NCI-H345 (cell line): ENCODE data around the gene BATF2.

Source experiments
- DNase-seq: peaks from one replicate; lab custom pipeline; 2025; lab: John Stamatoyannopoulos, UW

The BATF2 gene

GRCh38 chr11:64969209-64969608 is 27.6 kb downstream of the BATF2 start:
- DNase-seq: no peak

- DNase-seq: no peak
These were observed 29.4 kb downstream of the BATF2 start for GRCh38 chr11:64967375-64967774.

GRCh38 chr11:64963072-64963631 is 33.6 kb downstream of the BATF2 start:
- no peak for DNase-seq

- no peak for DNase-seq
These were observed 36.1 kb downstream of the BATF2 start for GRCh38 chr11:64960719-64961118.

GRCh38 chr11:64959498-64959897 is 37.3 kb downstream of the BATF2 start:
- DNase-seq: no peak

- DNase-seq: no peak
These were observed 42.6 kb downstream of the BATF2 start for GRCh38 chr11:64954201-64954600.

GRCh38 chr11:64951529-64951928 is 45.2 kb downstream of the BATF2 start:
- DNase-seq: no peak

GRCh38 chr11:64947208-64947814 is 49.5 kb downstream of the BATF2 start:
- no peak for DNase-seq
